ENCODE data around the gene SLC6A3.
"Not testable (repeated sequence)": the region's sequence is repeated elsewhere in the genome, so short reads cannot be mapped to it uniquely, and the experiment has no call there.

Gene SLC6A3

GRCh38 chr5:1367149-1367548 is 78.1 kb downstream of the SLC6A3 start:
- no peak for DNase-seq (ENCODE audit: low read depth)

- DNase-seq (ENCODE audit: low read depth): no peak
Measured at GRCh38 chr5:1366514-1366913, 78.7 kb downstream of the SLC6A3 start.

- no peak for DNase-seq (ENCODE audit: low read depth)
Measured at GRCh38 chr5:1364211-1364610, 81.0 kb downstream of the SLC6A3 start.

- no peak for DNase-seq (ENCODE audit: low read depth)
Measured at GRCh38 chr5:1363581-1363980, 81.7 kb downstream of the SLC6A3 start.

- DNase-seq (ENCODE audit: low read depth): no peak
Measured at GRCh38 chr5:1363160-1363559, 82.1 kb downstream of the SLC6A3 start.

GRCh38 chr5:1362242-1363015 is 82.8 kb downstream of the SLC6A3 start:
- no peak for DNase-seq (ENCODE audit: low read depth)

- DNase-seq (ENCODE audit: low read depth): no peak
Measured at GRCh38 chr5:1360861-1361260, 84.4 kb downstream of the SLC6A3 start.

GRCh38 chr5:1360367-1360766 is 84.9 kb downstream of the SLC6A3 start:
- DNase-seq (ENCODE audit: low read depth): not testable (repeated sequence)

- DNase-seq (ENCODE audit: low read depth): no peak
Measured at GRCh38 chr5:1359713-1360112, 85.5 kb downstream of the SLC6A3 start.

- no peak for DNase-seq (ENCODE audit: low read depth)
Measured at GRCh38 chr5:1359031-1359645, 86.1 kb downstream of the SLC6A3 start.

GRCh38 chr5:1358726-1359025 is 86.6 kb downstream of the SLC6A3 start:
- no peak for DNase-seq (ENCODE audit: low read depth)

GRCh38 chr5:1357946-1358725 is 87.1 kb downstream of the SLC6A3 start:
- DNase-seq (ENCODE audit: low read depth): no peak

GRCh38 chr5:1356873-1357787 is 88.1 kb downstream of the SLC6A3 start:
- DNase-seq (ENCODE audit: low read depth): no peak

GRCh38 chr5:1354576-1354975 is 90.7 kb downstream of the SLC6A3 start:
- no peak for DNase-seq (ENCODE audit: low read depth)

- DNase-seq (ENCODE audit: low read depth): no peak
Measured at GRCh38 chr5:1352231-1353219, 92.7 kb downstream of the SLC6A3 start.

GRCh38 chr5:1351156-1351555 is 94.1 kb downstream of the SLC6A3 start:
- no peak for DNase-seq (ENCODE audit: low read depth)

- DNase-seq (ENCODE audit: low read depth): no peak
Measured at GRCh38 chr5:1349246-1349645, 96.0 kb downstream of the SLC6A3 start.

GRCh38 chr5:1348986-1349245 is 96.3 kb downstream of the SLC6A3 start:
- DNase-seq (ENCODE audit: low read depth): no peak

- no peak for DNase-seq (ENCODE audit: low read depth)
Measured at GRCh38 chr5:1347571-1347970, 97.7 kb downstream of the SLC6A3 start.

GRCh38 chr5:1346627-1347440 is 98.4 kb downstream of the SLC6A3 start:
- DNase-seq (ENCODE audit: low read depth): no peak
